Measurements from ENCODE around the gene LRRC56.
A peak's percentile ranks its signal among the peaks of the same experiment; 100 is the strongest.

LRRC56 gene

DNA sequence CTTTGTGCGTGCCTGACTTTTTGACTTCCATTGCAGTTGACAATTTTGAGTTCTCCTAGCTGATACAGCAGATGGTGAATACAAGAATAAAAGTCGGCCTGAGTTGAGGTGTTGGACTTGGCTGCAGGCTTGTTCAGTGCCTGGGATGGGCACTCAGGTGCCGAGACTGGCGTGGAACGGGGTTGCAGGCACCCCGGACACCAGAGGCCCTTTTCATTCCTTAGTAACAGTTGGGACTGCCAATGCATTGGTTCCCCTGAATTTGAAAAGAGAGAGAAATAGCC lies 40.2 kb downstream of the LRRC56 start:
- TF ChIP-seq, protein P1, sequence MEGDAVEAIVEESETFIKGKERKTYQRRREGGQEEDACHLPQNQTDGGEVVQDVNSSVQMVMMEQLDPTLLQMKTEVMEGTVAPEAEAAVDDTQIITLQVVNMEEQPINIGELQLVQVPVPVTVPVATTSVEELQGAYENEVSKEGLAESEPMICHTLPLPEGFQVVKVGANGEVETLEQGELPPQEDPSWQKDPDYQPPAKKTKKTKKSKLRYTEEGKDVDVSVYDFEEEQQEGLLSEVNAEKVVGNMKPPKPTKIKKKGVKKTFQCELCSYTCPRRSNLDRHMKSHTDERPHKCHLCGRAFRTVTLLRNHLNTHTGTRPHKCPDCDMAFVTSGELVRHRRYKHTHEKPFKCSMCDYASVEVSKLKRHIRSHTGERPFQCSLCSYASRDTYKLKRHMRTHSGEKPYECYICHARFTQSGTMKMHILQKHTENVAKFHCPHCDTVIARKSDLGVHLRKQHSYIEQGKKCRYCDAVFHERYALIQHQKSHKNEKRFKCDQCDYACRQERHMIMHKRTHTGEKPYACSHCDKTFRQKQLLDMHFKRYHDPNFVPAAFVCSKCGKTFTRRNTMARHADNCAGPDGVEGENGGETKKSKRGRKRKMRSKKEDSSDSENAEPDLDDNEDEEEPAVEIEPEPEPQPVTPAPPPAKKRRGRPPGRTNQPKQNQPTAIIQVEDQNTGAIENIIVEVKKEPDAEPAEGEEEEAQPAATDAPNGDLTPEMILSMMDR (IDR thresholded peaks at IDR 0.05; ENCODE audit: control insufficient read depth, insufficient read depth, low read depth, low read length, missing control alignments), result no peak

GRCh38 chr11:578276-579035 lies 41.1 kb downstream of the LRRC56 start:
- H3K4me3 ChIP-seq (ENCODE audit: control insufficient read depth, low read depth, low read length), result peak overlapping the region; percentile 96; the same call in 1 of the 2 replicates
- TF ChIP-seq, protein P1 (IDR thresholded peaks at IDR 0.05; ENCODE audit: control insufficient read depth, insufficient read depth, low read depth, low read length, missing control alignments), result no peak
- no peak for DNase-seq (ENCODE audit: low read depth)

More for the DNA sequence above, 40.2 kb downstream of the LRRC56 start:
- DNase-seq (ENCODE audit: low read depth), result no peak
- H3K4me3 ChIP-seq (ENCODE audit: control insufficient read depth, low read depth, low read length), result peak overlapping the region; percentile 96

DNA sequence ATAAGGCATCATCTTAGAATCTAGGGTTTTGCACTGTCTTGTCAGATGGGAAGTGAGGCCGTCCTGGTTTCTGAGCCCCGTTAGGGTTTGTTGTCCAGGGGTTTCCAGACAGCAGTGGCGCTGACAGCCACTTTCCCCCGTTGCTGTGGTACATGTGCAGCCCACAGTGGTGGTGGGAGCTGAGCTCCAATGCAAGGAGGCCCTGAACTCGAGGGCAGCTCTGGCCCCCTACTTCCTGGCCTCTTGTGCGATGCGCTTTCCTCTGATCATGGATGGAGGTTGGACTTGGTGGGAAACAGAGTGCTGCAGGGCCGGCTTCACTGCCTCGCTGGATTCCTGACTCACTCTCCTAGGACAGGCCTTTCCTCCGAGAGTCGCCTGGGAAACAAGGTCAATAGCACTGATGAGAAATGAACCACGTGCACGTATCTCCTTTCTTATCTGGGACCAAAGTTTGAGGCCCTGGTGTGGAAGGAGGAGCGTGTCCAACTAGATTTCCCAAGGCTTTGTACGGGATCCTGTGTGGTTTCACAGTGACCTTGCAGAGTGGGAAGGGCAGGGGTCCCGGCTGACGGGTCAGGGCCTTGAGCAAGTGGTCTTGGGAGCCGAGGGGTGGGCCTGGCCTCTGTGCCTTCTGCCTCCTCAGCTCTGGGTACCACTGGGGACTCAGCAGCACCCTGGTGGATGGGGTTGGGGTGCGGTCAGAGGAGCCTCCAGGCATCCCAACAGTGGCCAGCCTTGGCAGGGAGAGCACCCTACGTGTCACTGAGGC lies 42.7 kb downstream of the LRRC56 start:
- H3K4me3 ChIP-seq (ENCODE audit: control insufficient read depth, low read depth, low read length), result no peak overlapping the region
- TF ChIP-seq, protein P1 (IDR thresholded peaks at IDR 0.05; ENCODE audit: control insufficient read depth, insufficient read depth, low read depth, low read length, missing control alignments), result no peak
- no peak for DNase-seq (ENCODE audit: low read depth)

DNA sequence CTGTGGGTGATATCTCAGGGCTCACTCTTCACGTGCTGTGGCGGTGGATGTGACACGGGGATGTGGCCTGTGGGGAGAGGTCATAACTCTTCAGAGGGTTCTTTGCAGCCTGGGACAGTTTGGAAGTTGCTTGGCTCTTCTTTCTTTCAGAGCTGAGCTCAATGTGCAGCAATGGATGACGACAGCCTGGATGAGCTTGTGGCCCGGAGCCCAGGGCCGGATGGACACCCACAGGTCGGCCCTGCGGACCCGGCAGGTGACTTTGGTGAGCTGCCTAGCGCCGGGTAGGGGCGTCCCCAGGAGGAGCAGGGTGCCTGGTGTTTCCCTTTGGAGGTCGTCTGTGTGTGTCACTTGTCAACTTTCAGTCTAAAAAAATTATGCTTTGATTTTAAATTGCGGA lies 44.0 kb downstream of the LRRC56 start:
- H3K4me3 ChIP-seq (ENCODE audit: control insufficient read depth, low read depth, low read length), result no peak overlapping the region
- DNase-seq (ENCODE audit: low read depth), result no peak
- TF ChIP-seq, protein P1 (IDR thresholded peaks at IDR 0.05; ENCODE audit: control insufficient read depth, insufficient read depth, low read depth, low read length, missing control alignments), result no peak

DNA sequence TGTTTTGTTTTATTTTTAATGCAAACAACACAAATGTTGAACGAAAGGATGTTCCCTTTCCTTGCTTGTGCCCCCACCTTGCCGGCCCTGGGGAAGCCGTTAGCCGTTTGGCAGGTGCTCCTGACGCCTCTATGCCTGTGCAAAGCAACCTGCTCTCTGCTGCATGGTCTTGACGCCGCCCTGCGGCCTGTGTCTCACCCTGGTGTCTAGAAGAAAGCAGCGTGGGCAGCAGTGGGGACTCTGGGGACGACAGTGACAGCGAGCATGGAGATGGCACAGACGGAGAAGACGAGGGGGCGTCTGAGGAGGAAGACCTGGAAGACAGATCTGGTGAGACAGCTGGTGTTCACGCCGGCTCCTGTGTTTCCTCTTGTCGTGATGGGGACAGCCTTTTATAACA lies 44.4 kb downstream of the LRRC56 start:
- TF ChIP-seq, protein P1 (IDR thresholded peaks at IDR 0.05; ENCODE audit: control insufficient read depth, insufficient read depth, low read depth, low read length, missing control alignments), result no peak
- H3K4me3 ChIP-seq (ENCODE audit: control insufficient read depth, low read depth, low read length), result no peak overlapping the region
- DNase-seq (ENCODE audit: low read depth), result no peak

- H3K4me3 ChIP-seq (ENCODE audit: control insufficient read depth, low read depth, low read length), result no peak overlapping the region
- TF ChIP-seq, protein P1 (IDR thresholded peaks at IDR 0.05; ENCODE audit: control insufficient read depth, insufficient read depth, low read depth, low read length, missing control alignments), result no peak
- DNase-seq (ENCODE audit: low read depth), result no peak
Observed at GRCh38 chr11:584287-584686, 47.0 kb downstream of the LRRC56 start.
